Measurements from ENCODE around the gene SEMA7A.

SEMA7A gene

GRCh38 chr15:74420193-74420905 is 13.4 kb downstream of the SEMA7A start:
- DNase-seq = no peak
- TF ChIP-seq, protein P1, sequence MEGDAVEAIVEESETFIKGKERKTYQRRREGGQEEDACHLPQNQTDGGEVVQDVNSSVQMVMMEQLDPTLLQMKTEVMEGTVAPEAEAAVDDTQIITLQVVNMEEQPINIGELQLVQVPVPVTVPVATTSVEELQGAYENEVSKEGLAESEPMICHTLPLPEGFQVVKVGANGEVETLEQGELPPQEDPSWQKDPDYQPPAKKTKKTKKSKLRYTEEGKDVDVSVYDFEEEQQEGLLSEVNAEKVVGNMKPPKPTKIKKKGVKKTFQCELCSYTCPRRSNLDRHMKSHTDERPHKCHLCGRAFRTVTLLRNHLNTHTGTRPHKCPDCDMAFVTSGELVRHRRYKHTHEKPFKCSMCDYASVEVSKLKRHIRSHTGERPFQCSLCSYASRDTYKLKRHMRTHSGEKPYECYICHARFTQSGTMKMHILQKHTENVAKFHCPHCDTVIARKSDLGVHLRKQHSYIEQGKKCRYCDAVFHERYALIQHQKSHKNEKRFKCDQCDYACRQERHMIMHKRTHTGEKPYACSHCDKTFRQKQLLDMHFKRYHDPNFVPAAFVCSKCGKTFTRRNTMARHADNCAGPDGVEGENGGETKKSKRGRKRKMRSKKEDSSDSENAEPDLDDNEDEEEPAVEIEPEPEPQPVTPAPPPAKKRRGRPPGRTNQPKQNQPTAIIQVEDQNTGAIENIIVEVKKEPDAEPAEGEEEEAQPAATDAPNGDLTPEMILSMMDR (IDR thresholded peaks at IDR 0.05; ENCODE audit: low read depth, low read length, missing control alignments) = no peak
- in situ Hi-C loops (cut with HindIII; ENCODE audit: low pct_ligation_motif_present, low sequenced_read_pairs) = no loop called here

GRCh38 chr15:74419432-74419831 is 14.3 kb downstream of the SEMA7A start:
- Histone ChIP-seq H3K27me3 (replicated peaks) (no peaks in the 10 kb centered on the region), H3K36me3 (replicated peaks) (peaks cover 29% of the 10 kb centered on the region), H3K4me3 (ENCODE audit: low read depth, low read length) (no peak overlapping the region), H3K27ac (no peak overlapping the region)
- in situ Hi-C loops (cut with HindIII; ENCODE audit: low pct_ligation_motif_present, low sequenced_read_pairs) = no loop called here
- no peak for DNase-seq
- TF ChIP-seq, protein P1 (IDR thresholded peaks at IDR 0.05; ENCODE audit: low read depth, low read length, missing control alignments) = no peak

More at GRCh38 chr15:74420193-74420905, 13.4 kb downstream of the SEMA7A start:
- peaks cover 20% of the 10 kb centered on the region for H3K36me3 ChIP-seq (replicated peaks)
- no peak overlapping the region for H3K27ac ChIP-seq
- H3K4me3 ChIP-seq (ENCODE audit: low read depth, low read length) = no peak overlapping the region
- H3K27me3 ChIP-seq (replicated peaks) = no peaks in the 10 kb centered on the region

GRCh38 chr15:74418575-74419338 is 15.0 kb downstream of the SEMA7A start:
- H3K27me3 ChIP-seq (replicated peaks) = no peaks in the 10 kb centered on the region
- H3K27ac ChIP-seq = no peak overlapping the region
- H3K4me3 ChIP-seq (ENCODE audit: low read depth, low read length) = no peak overlapping the region
- in situ Hi-C loops (cut with HindIII; ENCODE audit: low pct_ligation_motif_present, low sequenced_read_pairs) = no loop called here
- H3K36me3 ChIP-seq (replicated peaks) = peaks cover 36% of the 10 kb centered on the region
- DNase-seq = no peak
- TF ChIP-seq, protein P1 (IDR thresholded peaks at IDR 0.05; ENCODE audit: low read depth, low read length, missing control alignments) = no peak

DNA sequence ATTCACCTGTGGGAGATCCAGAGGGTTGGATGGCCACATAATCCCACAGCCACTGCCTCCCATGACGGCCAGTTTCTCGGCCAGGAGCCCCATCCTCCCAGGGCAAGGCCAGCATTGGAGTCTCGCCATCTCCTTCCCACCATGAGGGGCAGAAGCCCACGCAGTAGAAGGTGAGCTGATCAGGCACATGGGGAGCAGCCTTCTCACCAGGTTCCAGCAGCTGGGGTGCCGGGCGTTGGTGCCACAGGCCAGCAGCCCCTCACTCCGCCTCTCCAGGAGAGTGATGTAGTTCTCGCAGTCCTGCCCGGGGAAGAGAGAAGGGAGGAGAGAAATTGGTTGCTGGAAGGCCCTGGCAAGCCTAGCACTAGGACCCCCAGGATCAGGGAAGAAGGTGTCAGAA is 16.1 kb downstream of the SEMA7A start:
- DNase-seq = no peak
- H3K4me3 ChIP-seq (ENCODE audit: low read depth, low read length) = no peak overlapping the region
- peaks cover 45% of the 10 kb centered on the region for H3K36me3 ChIP-seq (replicated peaks)
- no peak overlapping the region for H3K27ac ChIP-seq
- TF ChIP-seq, protein P1 (IDR thresholded peaks at IDR 0.05; ENCODE audit: low read depth, low read length, missing control alignments) = no peak
- in situ Hi-C loops (cut with HindIII; ENCODE audit: low pct_ligation_motif_present, low sequenced_read_pairs) = no loop called here
- no peaks in the 10 kb centered on the region for H3K27me3 ChIP-seq (replicated peaks)

- in situ Hi-C loops (cut with HindIII; ENCODE audit: low pct_ligation_motif_present, low sequenced_read_pairs) = no loop called here
- TF ChIP-seq, protein P1 (IDR thresholded peaks at IDR 0.05; ENCODE audit: low read depth, low read length, missing control alignments) = no peak
- DNase-seq = peak; percentile 59
- H3K27ac ChIP-seq = peak overlapping the region; percentile 13
- no peaks in the 10 kb centered on the region for H3K27me3 ChIP-seq (replicated peaks)
- no peak overlapping the region for H3K4me3 ChIP-seq (ENCODE audit: low read depth, low read length)
- H3K36me3 ChIP-seq (replicated peaks) = peaks cover 45% of the 10 kb centered on the region
These were observed 16.5 kb downstream of the SEMA7A start for GRCh38 chr15:74417225-74417624.
